Naive B cell (primary cell): ENCODE measurements around the gene AP3B1. TPM values are rescaled to one million over a fixed set of nuclear protein-coding genes. Genes with fewer than 3 reads are reported as not detected.
"Not testable (repeated sequence)": the region's sequence is repeated elsewhere in the genome, so short reads cannot be mapped to it uniquely, and the experiment has no call there.

Experiments used
- ATAC-seq, 2 donors: fragments of 150-1000 bp; cut with Tn5 transposase; 2 replicates each; pipeline ENCODE4 v1.10.0; 2021; ENCODE audit warnings: low read depth in 2 of 2, mild to moderate bottlenecking in 2 of 2, moderate library complexity in 2 of 2
- DNase-seq: peaks from one replicate; pipeline ENCODE4 v3.0.0; 2022
- H3K27ac Mint-ChIP-seq, 6 donors: one replicate each; pipeline ENCODE4 v1.8.0; 2020 to 2022; ENCODE audit warnings: mild to moderate bottlenecking in 6 of 6, mixed read lengths in 6 of 6, moderate library complexity in 5 of 6, inconsistent platforms in 2 of 6
- H3K27me3 Mint-ChIP-seq, 3 donors: one replicate each; pipeline ENCODE4 v1.8.0; 2021 to 2022; ENCODE audit warnings: mixed read lengths in 3 of 3, mild to moderate bottlenecking in 1 of 3
- H3K36me3 Mint-ChIP-seq, 2 donors: one replicate each; pipeline ENCODE4 v1.8.0; 2020 to 2022; ENCODE audit warnings: mixed read lengths in 2 of 2, inconsistent platforms in 1 of 2, mild to moderate bottlenecking in 1 of 2
- H3K4me1 Mint-ChIP-seq, 3 donors: one replicate each; pipeline ENCODE4 v1.8.0; 2020 to 2022; ENCODE audit warnings: mixed read lengths in 3 of 3, inconsistent platforms in 1 of 3, mild to moderate bottlenecking in 1 of 3, moderate library complexity in 1 of 3
- H3K4me3 Mint-ChIP-seq, 8 donors: one replicate each; pipeline ENCODE4 v1.8.0; 2020 to 2022; ENCODE audit warnings: mild to moderate bottlenecking in 8 of 8, mixed read lengths in 8 of 8, moderate library complexity in 8 of 8, inconsistent platforms in 2 of 8
- H3K9me3 Mint-ChIP-seq, 7 donors: one replicate each; pipeline ENCODE4 v1.8.0; 2020 to 2022; ENCODE audit warnings: mixed read lengths in 7 of 7, mild to moderate bottlenecking in 5 of 7, inconsistent platforms in 2 of 7, moderate library complexity in 1 of 7
- polyA plus RNA-seq, 6 donors: library from polyadenylated mRNA; unstranded; fragments of 300-500 nt; fragmentation: Illumina TruSeq; gene quantifications; one replicate each; pipeline ENCODE4 v1.2.3, GENCODE V29; 2021; ENCODE audit warnings: low read depth in 6 of 6

The AP3B1 gene
- polyA plus RNA-seq, 6 donors from 2014 or later: 57.1 to 152 (median 98.9) TPM

DNA sequence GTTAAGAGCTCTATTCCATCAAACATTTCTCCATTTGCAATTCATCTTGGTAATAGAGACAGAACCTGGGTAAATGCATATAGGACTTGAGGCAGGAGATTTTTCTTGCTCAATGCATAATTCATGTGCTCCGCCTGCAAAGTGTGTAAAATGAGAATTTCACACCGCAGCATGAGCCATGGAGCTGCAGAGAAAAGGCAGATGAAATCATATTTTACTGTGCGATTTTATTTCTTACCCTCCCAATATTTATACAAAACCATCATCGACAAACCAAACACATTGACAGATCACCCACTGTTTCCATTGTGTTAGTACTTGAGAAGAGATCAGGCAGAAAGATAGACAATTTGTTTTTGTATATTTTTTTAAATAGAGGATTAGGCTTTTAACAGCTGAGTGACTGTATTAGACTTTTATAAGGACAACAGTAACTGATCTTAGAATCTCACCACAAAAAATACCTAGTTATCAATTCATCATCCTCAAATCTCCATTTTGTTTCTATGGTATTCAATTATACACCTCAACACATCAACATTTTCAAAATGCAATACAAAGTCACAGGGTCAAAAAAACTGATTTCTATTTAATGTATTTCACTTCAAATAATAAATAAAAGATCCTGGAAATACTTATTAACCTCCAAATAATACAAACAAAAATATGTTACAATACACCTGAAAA lies 191.1 kb downstream of the AP3B1 start:
- H3K4me1 Mint-ChIP-seq: peaks cover 41 to 53% (median 42%) of the 10 kb centered on the region in 3 donors
- peaks cover 0 to 9% (median 2%) of the 10 kb centered on the region in 7 donors for H3K9me3 Mint-ChIP-seq
- ATAC-seq: no peak
- peak overlapping the region in 3 of 6 donors; percentile 26 to 70 (median 65) for H3K27ac Mint-ChIP-seq
- H3K4me3 Mint-ChIP-seq: peak overlapping the region in 2 of 8 donors; percentile 13 to 22
- H3K36me3 Mint-ChIP-seq: peaks cover 26 to 33% of the 10 kb centered on the region in 2 donors
- no peaks in the 10 kb centered on the region for H3K27me3 Mint-ChIP-seq
- DNase-seq: no peak

DNA sequence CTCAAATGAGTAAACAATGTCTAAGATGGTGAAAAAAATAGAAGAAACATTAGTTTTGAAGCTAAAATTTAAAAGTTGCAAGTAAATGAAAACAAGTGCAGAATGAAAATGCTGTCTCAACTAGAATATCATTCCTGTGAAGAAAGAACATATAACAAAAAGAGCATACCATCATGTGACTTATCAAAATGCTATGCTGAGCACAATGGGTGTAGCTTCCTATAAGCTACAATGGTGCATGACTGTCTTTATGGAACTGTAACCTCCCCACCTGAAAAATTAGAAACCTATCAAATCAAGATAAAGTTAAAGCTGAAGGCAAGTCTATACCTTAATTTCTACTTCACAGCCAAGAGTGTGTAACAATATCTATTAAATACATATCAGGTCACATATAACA lies 192.0 kb downstream of the AP3B1 start:
- Mint-ChIP-seq H3K4me3 (peak overlapping the region in 7 of 8 donors; percentile 0 to 80 (median 33)), H3K27ac (peak overlapping the region; percentile 7 to 79 (median 43)), H3K36me3 (peaks cover 26 to 30% of the 10 kb centered on the region in 2 donors), H3K9me3 (peaks cover 0 to 8% (median 2%) of the 10 kb centered on the region in 7 donors), H3K4me1 (peaks cover 33 to 44% (median 34%) of the 10 kb centered on the region in 3 donors), H3K27me3 (no peaks in the 10 kb centered on the region)
- DNase-seq: no peak
- ATAC-seq: no peak

DNA sequence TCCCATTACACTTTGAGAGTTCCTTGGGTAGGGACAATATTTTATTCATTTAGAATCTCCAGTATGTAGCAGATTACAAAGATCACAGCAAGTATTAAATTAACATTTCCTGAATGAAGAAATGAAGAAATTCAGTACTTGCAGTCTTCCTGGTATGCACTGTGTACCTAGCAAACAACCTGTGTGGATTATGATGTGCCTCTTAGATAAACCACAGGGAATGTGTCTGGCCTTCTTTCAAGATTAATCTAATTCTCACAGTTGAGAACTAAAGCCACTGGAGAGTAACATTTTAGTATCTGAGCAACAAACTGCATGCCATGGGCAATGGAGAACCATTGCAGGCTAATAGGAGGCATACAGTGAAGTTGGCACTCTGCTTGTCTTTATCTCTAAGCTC lies 199.4 kb downstream of the AP3B1 start:
- H3K27ac Mint-ChIP-seq: no peak overlapping the region
- no peak for ATAC-seq

DNA sequence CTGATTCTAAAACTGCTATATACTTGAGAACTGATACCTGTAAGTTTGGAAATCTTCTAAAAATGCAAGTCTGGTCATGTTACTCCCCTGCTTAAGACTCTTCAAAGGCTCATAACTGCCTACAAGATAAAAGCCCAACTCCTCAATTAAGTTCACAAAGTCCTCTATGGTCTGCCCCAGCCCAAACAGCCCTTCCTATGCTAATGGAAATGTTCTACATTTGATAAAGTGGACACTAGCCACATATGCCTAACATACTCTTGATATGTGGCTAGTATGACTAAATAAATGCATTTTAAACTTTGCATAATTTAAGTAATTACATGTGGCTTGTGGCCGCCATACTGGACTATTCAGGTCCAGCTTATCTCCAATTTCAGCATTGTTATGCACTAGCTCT lies 204.5 kb downstream of the AP3B1 start:
- DNase-seq (no peak), ATAC-seq (no peak)
- Mint-ChIP-seq H3K9me3 (no peaks in the 10 kb centered on the region), H3K4me1 (peaks cover 0 to 19% (median 6%) of the 10 kb centered on the region in 3 donors), H3K27me3 (no peaks in the 10 kb centered on the region), H3K27ac (peak overlapping the region in 2 of 6 donors; percentile 1 to 53), H3K4me3 (no peak overlapping the region), H3K36me3 (peaks cover 25 to 51% of the 10 kb centered on the region in 2 donors)

More for the DNA sequence above, 199.4 kb downstream of the AP3B1 start:
- DNase-seq: no peak
- Mint-ChIP-seq H3K9me3 (no peaks in the 10 kb centered on the region), H3K36me3 (peaks cover 26 to 31% of the 10 kb centered on the region in 2 donors), H3K4me1 (peaks cover 0 to 21% (median 8%) of the 10 kb centered on the region in 3 donors), H3K4me3 (no peak overlapping the region), H3K27me3 (no peaks in the 10 kb centered on the region)

DNA sequence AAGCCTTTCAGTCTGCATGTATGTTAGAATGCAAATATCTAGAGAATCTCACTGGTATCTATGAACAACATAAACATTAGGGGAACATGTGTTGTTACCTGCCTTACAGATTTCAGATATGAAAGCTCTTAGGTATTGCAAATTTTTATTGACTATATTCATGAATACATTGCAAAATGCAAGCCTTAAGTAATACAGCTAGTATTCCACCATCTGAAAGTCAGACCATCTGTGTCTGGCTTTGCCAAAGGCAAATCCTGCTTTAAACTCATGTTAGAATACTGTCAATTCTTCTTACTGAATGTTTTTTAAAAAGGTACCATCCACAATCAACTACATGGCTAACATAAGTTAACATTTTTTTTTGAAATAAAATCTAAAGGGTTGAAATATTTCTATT lies 215.6 kb downstream of the AP3B1 start:
- Mint-ChIP-seq H3K36me3 (peaks cover 17% of the 10 kb centered on the region in 2 donors), H3K4me3 (no peak overlapping the region), H3K27me3 (no peaks in the 10 kb centered on the region), H3K9me3 (no peaks in the 10 kb centered on the region), H3K27ac (no peak overlapping the region), H3K4me1 (peaks cover 0 to 6% (median 3%) of the 10 kb centered on the region in 3 donors)
- DNase-seq: no peak
- ATAC-seq: no peak

DNA sequence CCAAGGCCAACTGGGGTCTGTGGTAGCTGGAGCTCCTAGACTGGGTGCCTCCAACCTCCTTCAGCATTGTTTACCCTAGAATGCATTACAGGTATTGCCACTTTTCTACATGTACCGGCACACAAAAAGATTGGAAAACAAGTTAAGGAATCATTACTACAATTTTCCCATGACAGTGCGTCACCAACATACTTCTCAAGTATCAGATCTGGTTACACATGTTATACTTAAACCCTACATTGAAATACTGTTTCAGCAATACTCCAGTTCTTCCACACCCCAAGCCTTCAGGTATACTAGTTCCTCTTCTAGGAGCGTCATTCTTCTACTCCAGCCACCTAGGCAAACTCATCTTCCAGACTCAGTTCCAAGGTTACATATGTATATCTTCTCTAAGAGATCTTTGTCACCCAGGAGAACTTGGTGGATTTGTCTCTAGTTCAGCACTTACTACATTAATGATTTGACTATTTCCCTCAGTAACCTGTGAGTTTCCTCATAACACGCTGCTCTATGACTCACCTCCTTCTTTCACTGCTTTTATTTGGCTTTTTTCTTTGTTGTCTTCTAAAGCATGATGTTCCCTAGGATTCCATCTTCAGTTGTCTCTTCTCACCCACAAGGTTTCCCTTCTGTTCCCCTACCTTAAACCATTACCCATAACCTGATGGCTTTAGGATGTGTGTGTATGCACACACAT lies 217.0 kb downstream of the AP3B1 start:
- Mint-ChIP-seq H3K27ac (peak overlapping the region in 5 of 6 donors; percentile 12 to 71 (median 44)), H3K36me3 (peaks cover 17% of the 10 kb centered on the region in 2 donors), H3K4me1 (peaks cover 0 to 6% (median 3%) of the 10 kb centered on the region in 3 donors), H3K4me3 (no peak overlapping the region), H3K9me3 (no peaks in the 10 kb centered on the region), H3K27me3 (no peaks in the 10 kb centered on the region)
- ATAC-seq (no peak), DNase-seq (no peak)

DNA sequence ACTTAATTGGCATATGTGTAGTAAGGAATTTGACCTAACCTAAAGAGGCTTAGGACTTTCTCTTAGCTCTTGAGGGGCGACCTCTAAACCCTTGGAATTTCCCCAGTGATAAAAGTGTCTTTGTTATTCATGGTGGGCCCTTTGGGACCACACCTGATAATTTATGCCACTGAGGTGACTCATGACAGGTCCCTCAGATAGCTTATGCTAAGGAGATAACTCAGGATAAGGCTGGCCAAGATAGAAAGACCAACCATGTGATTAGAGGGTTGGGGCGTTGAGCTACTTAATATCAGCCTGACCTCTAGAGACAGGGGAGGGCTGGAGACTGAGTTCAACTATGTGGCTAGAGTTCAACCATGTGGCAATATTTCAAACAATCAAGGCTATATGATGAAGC lies 218.1 kb downstream of the AP3B1 start:
- Mint-ChIP-seq H3K9me3 (peaks cover 0 to 9% (median 0%) of the 10 kb centered on the region in 7 donors), H3K27ac (no peak overlapping the region)

DNA sequence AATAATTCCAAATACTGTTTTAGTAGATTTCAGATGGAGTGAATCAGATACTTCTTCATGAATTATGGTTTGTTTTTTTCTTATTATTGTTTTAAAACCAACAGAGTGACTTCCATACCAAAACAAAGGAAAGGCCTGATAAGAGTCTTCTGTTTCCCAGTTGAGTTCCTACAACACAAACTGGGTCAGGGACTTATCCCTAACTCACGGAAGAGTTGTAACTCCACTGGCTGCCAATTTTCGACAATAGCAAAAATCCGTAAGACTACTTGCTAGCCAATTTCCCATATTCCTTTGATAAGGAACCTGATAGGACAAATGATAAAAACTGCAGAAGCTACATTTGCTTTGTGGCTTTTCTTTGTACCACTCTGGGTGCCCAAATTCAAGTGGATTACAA lies 219.2 kb downstream of the AP3B1 start:
- ATAC-seq (no peak), DNase-seq (no peak)
- Mint-ChIP-seq H3K27me3 (no peaks in the 10 kb centered on the region), H3K36me3 (peaks cover 12 to 17% of the 10 kb centered on the region in 2 donors), H3K4me3 (no peak overlapping the region), H3K4me1 (peaks cover 0 to 7% (median 3%) of the 10 kb centered on the region in 3 donors), H3K27ac (no peak overlapping the region), H3K9me3 (peaks cover 0 to 17% (median 3%) of the 10 kb centered on the region in 7 donors)

More for the DNA sequence above, 218.1 kb downstream of the AP3B1 start:
- Mint-ChIP-seq H3K4me3 (no peak overlapping the region), H3K4me1 (peaks cover 0 to 6% (median 3%) of the 10 kb centered on the region in 3 donors), H3K36me3 (peaks cover 17% of the 10 kb centered on the region in 2 donors), H3K27me3 (no peaks in the 10 kb centered on the region)
- DNase-seq (no peak), ATAC-seq (no peak)

DNA sequence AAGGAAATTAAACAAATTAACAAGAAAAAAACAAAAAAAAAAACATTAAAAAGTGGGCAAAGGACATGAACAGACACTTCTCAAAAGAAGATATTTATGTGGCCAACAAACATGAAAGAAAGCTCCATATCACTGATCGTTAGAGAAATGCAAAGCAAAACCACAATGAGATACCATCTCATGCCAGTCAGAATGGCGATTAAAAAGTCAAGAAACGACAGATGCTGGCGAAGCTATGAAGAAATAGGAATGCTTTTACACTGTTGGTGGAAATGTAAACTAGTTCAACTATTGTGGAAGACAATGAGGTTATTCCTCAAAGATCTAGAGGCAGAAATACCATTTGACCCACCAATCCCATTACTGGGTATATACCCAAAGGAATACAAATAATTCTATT lies 223.8 kb downstream of the AP3B1 start:
- H3K27me3 Mint-ChIP-seq, DNase-seq, ATAC-seq, H3K27ac Mint-ChIP-seq, H3K4me3 Mint-ChIP-seq: not testable (repeated sequence)
- Mint-ChIP-seq H3K9me3 (peaks cover 10 to 42% (median 15%) of the 10 kb centered on the region in 7 donors), H3K36me3 (peaks cover 25 to 26% of the 10 kb centered on the region in 2 donors), H3K4me1 (peaks cover 0 to 37% (median 22%) of the 10 kb centered on the region in 3 donors)

DNA sequence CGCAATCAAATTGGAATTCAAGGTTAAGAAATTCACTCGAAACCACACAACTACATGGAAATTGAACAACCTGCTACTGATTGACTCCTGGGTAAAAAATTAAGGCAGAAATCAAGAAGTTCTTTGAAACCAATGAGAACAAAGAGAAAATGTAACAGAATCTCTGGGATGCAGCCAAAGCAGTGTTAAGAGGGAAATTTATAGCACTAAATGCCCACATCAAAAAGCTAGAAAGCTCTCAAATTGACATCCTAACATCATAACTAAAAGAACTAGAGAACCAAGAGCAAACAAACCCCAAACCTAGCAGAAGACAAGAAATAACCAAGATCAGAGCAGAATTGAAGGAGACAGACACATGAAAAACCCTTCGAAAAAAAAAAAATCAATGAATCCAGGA lies 226.9 kb downstream of the AP3B1 start:
- ATAC-seq, DNase-seq, H3K27me3 Mint-ChIP-seq: not testable (repeated sequence)
- Mint-ChIP-seq H3K9me3 (peaks cover 10 to 42% (median 15%) of the 10 kb centered on the region in 7 donors), H3K4me1 (peaks cover 0 to 37% (median 22%) of the 10 kb centered on the region in 3 donors), H3K36me3 (peaks cover 24 to 25% of the 10 kb centered on the region in 2 donors), H3K27ac (peak overlapping the region in 2 of 6 donors; percentile 57 to 69), H3K4me3 (peak overlapping the region in 2 of 8 donors; percentile 2 to 62)

DNA sequence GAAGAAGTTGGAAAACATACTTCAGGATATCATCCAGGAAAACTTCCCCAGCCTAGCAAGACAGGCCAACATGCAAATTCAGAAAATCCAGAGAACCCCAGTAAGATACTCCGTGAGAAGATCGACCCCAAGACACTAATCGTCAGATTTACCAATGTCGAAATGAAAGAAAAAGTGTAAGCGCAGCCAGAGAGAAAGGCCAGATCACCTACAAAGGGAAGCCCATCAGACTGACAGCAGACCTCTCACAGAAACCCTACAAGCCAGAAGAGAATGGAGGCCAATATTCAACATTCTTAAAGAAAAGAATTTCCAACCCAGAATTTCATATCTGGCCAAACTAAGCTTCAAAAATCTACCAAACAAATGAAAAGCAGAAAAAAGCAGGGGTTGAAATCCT lies 227.8 kb downstream of the AP3B1 start:
- peaks cover 0 to 37% (median 22%) of the 10 kb centered on the region in 3 donors for H3K4me1 Mint-ChIP-seq
- peaks cover 10 to 34% (median 15%) of the 10 kb centered on the region in 7 donors for H3K9me3 Mint-ChIP-seq
- H3K27me3 Mint-ChIP-seq, DNase-seq, ATAC-seq: not testable (repeated sequence)
- peak overlapping the region in 1 of 8 donors; percentile 38 for H3K4me3 Mint-ChIP-seq
- peaks cover 24 to 25% of the 10 kb centered on the region in 2 donors for H3K36me3 Mint-ChIP-seq
- H3K27ac Mint-ChIP-seq: peak overlapping the region in 3 of 6 donors; percentile 27 to 78 (median 56)

DNA sequence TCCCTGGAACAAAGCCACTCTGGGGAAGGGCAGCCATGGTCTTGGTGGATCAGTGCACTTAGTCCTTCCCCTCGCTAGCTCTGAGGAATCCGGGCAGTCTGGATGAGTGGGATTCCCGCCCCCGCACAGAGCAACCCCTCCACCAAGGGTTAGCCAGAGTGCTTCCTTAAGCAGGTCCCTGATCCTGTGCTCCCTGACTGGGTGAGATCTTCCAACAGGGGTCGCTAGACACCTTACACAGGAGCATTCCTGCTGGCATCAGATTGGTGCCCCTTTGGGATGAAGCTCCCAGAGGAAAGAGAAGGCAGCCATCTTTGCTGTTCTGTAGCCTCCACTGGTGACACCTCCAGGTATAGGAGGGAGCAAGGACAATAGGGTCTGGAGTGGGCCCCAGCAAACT lies 228.8 kb downstream of the AP3B1 start:
- H3K9me3 Mint-ChIP-seq: peaks cover 10 to 28% (median 14%) of the 10 kb centered on the region in 7 donors
- H3K27ac Mint-ChIP-seq: no peak overlapping the region
- no peaks in the 10 kb centered on the region for H3K27me3 Mint-ChIP-seq
- ATAC-seq (no peak), DNase-seq (no peak)
- H3K36me3 Mint-ChIP-seq: peaks cover 24 to 25% of the 10 kb centered on the region in 2 donors
- no peak overlapping the region for H3K4me3 Mint-ChIP-seq
- H3K4me1 Mint-ChIP-seq: peaks cover 0 to 37% (median 22%) of the 10 kb centered on the region in 3 donors

DNA sequence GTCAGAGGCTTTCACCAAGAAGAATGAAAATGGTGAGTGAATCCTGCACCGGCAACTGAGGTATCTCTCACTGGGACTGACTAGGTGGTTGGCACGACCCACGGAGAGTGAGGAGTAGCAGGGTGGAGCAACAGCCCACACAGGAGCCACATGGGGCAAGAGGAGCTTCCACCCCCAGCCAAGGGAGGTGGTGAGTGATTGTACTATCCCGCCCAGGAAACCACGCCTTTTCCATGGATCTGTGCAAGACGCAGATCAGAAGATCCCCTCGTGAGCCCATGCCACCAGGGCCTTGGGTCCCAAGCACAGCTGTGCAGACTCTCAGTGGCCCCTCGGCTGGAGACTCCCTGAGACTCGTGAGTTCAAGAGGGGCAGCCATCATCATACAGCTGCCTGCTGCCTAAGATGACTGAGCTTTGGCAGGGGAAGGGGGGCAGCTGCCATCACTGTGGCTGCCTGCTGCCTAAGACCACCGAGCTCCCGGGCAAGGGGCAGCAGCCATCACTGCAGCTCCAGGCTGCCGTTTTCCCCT lies 229.5 kb downstream of the AP3B1 start:
- Mint-ChIP-seq H3K4me3 (no peak overlapping the region), H3K4me1 (peaks cover 0 to 33% (median 22%) of the 10 kb centered on the region in 3 donors), H3K36me3 (peaks cover 24 to 25% of the 10 kb centered on the region in 2 donors), H3K27ac (peak overlapping the region in 1 of 6 donors; percentile 32), H3K9me3 (peaks cover 10 to 25% (median 14%) of the 10 kb centered on the region in 7 donors), H3K27me3 (no peaks in the 10 kb centered on the region)
- ATAC-seq (no peak), DNase-seq (no peak)
